GM18502 (cell line): ENCODE results near the gene EPHB1.
"Not testable (repeated sequence)": the region's sequence is repeated elsewhere in the genome, so short reads cannot be mapped to it uniquely, and the experiment has no call there.

ENCODE experiments used
- ATAC-seq: cut with Tn5 transposase; IDR thresholded peaks from one replicate; pipeline ENCODE4 v1.9.1; 2021; ENCODE audit warnings: mild to moderate bottlenecking; ENCODE audit not compliant: unreplicated experiment, poor library complexity

EPHB1 gene

DNA sequence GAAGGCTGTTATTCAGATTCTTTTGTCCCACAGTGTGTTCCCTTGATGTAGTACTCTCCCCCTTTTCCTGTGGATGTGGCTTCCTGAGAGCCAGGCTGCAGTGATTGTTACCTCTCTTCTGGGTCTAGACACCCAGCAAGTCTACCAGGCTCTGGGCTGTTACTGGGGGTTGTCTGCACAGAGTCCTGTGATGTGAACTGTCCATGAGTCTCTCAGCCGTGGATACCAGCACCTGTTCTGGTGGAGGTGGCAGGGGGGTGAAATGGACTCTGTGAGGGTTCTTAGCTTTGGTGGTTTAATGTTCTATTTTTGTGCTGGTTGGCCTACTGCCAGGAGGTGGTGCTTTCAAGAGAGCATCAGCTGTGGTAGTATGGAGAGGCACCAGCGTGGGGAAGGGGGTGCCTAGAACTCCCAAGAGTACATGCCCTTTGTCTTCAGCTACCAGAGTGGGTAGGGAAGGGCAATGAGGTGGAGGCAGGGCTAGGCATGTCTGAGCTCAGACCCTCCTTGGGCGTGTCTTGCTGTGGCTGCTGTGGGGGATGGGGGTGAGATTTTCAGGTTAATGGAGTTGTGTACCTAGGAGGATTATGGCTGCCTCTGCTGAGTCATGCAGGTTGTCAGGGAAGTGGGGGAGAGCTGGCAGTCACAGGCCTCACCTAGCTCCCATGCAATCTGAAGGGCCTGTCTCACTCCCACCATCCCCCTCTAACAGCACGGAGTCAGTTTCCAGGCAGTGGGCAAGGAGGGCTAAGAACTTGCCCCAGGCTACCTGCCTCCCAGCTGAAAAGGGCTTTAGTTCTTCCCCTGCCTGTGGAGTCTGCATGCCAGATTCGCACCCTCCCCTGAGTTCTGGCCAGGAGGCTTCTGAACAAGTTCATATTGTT is 272.0 kb downstream of the EPHB1 start:
- ATAC-seq, result not testable (repeated sequence)

DNA sequence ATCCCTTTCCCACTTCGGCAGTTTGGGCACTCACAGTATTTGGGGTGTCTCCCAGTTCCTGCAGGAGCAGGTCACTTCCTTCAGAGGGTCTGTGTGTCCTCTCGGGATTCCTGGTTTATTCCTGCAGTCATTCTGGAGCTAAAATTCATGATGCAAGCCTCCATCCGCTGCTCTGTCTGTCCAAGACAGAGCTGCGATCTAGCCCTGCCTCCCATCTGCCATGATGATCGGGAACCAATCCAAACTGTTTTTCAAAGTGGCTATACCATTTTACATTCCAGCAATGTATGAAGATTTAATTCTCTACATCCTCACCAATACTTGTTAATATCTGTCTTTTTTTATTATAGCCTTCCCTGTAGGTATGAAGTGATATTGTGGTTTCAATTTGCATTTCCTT is 273.0 kb downstream of the EPHB1 start:
- ATAC-seq, result no peak

DNA sequence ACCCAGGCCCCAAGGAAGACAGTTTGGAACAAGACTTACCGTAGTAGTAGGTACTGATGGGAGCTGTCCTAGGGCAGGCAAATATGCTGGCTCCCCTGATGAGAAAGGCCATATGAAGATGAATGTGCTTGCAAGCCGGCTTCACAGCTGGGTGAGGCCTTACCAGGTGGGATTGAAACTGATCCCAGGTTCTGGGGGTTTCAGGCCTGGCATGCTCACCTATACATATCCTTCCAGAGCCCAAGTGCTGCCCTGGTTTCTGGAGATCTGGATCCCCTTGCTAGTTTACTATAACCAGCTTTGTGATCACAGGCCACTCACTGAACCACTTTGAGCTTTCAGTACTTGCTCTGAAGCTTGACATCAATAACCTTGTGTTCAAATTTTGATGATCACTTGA is 274.3 kb downstream of the EPHB1 start:
- no peak for ATAC-seq

DNA sequence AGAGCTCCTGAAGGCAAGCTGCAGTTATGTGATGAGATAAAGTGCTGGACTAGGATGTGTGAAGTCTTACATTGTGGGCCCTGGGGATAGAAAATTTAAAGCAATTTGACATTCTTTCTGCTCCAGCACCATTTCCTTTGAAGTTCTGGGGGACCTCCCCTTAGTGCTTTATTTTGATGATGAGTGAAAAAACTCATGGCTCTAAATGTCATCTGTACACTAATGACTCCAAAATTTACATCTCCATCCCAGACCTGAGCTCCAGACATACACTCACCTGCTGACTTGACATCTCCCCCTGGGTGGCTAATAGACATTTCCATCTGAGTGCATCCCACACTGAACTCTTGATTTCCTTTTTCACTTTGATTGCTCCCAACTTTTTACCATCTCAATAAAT is 276.4 kb downstream of the EPHB1 start:
- no peak for ATAC-seq

DNA sequence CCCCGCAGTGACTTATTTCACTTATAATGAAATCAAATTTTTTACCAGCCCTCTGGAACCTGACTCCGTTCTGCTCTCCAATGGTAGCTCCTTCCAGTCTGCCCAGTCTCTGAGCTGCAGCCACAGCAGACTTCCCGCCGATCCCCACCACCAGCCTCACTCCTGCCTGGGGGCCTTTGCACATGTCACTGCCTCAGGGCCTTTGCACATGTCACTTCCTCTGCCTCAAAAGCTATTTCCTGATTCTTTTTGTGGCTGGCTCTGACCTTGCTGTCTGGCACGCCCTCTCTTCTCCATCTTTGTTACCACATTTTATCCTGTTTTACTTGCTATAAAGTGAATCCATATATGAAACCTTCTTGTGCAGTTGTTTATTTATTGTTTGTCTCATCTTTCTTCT is 277.4 kb downstream of the EPHB1 start:
- ATAC-seq, result no peak

DNA sequence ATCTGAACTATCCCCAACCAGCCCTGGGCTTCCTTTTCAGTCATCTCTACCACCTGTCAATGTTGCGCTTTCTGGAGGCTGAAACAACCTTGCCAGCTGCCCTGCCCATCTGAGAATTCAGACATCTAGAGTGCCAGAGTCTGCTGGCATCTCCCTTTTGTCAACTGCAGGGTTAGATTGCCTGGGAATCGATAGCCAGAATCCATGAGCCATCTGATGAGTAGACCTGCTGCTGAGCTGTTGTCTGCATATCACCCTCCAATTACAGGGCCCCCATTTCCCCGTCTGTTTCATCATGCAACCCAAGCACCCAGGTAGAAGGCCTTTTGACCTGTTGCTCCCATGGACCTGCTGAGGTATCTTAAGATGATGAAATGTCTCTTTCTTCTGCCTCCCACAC is 280.1 kb downstream of the EPHB1 start:
- no peak for ATAC-seq

DNA sequence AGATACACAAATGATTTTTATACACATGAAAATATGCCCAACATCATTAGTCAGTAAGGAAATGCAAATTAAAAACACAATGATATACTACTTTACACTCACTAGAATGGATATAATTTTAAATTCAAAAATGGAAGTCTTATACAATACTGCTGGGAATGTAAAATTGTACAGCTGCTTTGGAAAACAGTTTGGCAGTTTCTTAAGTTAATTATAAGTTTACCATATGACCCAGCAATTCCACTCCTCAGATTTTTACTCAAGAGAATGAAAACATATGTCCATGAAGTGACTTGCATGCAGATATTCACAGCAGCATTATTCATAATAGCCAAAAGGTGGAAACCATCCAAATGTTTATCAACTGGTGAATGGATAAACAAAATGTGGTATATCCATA is 281.3 kb downstream of the EPHB1 start:
- ATAC-seq, result no peak

DNA sequence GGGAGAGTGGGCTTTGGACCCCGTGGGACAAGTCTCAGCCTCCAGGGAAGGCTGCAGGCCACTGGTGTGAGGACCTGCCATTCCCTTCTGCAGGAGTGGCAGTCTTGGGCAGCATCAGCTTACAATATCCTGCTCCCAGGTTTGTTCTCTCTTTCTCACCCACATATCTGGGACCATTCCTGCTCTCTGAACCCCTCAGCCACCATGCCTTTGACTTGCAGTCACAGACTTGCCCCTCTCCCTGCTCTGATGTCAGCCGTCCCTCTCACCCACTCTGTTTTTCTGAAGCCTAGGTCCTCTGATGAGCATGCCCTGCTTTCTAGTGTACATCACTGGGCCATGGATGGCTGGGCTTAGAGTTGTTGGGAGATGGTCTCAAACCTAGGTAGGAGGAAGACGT is 282.1 kb downstream of the EPHB1 start:
- no peak for ATAC-seq

DNA sequence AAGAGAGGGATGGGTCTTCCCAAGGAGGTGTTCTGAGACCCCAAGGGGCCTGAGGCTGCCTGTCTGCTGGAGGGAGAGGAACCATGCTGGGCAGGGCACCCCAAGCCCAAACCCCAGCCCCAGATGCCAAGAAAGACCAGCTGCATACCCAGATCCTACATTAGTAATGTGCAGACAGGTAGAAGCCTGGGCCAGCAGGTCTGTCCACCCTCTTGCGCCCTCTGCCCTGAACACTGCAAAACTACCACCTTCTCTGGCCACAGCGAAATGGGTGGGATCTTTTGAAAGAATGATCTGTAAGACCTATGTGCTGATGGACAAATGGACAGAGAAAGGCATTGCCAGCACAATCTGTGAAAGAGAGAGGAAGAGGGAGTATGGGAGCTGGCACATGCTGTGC is 283.2 kb downstream of the EPHB1 start:
- ATAC-seq, result no peak

DNA sequence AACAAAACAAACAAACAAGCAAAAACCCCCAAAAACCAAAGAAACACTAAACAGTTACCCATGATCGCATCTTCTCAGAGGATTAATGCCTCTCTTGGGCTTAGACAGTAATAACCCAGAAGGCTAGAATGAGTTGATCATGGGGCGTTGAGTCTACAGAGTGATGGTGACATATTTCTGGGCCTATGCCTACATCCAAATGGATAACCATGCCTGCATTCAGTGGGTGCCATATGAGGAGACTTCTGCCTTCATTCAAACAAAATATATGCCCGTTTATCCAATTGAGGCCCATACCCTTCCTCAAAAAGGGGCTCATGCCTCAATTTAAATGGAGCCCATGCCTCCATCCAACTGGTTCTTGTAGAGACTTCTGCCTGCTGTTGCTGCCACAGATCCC is 284.0 kb downstream of the EPHB1 start:
- no peak for ATAC-seq

DNA sequence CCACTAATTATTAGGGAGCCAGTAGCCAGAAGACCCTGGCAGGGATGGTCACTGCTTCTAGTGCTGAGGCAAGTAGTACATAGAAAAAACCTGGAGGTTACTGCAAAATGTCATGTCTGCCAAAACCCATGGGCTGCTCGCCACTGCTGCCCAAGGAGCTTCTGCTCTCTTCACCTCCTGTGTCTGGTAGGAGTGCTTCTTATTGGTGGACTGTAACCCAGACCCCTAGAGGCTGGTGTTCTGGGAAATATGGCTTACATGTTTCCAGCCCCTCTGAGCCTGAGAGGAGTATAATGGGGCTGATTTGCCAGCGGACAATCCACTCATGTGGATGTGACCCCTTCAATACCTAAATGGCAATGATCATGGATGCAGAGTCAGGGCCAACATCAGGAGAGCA is 286.4 kb downstream of the EPHB1 start:
- ATAC-seq, result no peak

DNA sequence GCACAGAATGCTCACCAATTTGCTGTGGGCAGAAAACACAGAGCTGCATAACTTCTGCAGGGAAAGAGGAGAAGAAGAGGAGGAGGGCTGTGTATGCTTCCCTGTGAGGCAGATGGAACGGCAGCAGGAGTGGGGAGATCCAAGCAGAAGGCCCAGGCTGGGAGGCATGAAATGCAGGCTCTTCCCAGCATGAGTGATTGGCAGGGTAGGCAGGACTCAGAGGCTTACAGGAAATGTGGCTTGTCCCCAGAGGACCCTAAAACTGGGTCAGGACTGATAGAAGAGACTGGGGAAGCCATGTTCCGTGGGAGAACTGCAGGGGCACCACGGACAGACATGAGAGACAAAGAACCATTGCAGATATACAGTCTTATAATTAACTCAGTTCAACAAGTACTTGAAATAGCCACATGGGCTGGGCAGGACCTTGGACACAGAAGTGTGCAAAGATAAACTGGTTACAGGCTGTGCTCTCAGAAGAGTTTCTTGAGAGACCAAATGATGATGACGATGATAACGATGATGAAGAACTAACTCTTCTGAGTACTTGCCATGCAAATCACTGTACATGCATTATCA is 286.9 kb downstream of the EPHB1 start:
- no peak for ATAC-seq

DNA sequence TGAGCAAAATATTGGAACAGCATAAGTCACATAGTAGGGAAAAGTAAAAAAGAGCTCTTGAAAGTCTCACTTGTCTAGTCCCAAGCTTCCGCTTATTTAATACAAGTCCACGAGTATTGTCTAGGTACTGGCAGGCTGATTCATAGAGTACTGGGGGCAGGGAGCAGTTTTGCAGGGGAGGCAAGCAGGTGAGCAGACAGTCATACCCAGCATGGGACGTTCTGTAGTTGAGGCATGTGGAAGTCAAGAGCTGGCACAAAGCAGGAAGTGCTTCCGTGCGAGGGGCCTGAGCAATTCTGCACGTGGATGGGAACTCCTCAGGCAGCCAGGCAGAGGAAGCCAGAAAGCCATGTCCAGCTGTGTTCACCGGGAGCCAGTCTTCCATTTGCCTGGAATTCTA is 287.6 kb downstream of the EPHB1 start:
- no peak for ATAC-seq

DNA sequence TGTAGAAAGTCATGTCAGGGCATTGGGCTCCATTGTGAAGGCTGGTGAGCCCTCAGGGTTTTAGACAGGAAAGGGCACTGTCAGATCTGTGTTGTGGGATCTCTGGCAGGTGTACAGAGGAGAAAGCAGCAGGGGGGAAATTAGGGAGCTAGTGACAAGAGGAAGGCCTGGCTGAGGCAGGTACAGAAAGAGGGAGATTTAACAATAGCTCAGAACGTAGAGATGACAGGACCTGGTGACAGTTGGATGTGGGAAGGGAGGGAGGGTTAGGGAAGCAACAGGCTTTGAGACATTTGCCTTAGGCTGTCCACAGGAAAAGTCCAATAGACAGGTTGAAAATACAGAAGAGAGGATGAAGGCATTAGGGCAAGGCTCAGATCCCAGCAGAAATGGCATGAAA is 288.1 kb downstream of the EPHB1 start:
- no peak for ATAC-seq

DNA sequence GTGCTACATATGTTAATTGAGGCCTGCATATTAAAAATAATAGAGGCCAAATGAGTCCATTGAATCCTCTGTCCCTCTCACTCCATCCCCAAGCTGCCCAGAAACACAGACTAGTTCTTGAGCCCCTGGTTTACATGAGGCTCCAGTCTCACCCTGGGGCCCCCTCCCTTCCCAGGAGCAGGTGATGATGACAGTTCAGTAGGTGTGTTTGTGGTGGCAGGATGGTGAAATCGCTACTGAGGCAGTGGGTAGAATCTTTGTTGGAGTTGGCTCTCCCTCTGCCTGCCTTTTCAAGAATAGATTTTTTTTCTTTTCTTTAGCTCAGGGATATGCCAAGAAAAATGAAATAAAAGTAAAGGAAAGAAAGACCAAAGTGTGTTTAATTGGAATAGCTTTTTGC is 288.7 kb downstream of the EPHB1 start:
- no peak for ATAC-seq

DNA sequence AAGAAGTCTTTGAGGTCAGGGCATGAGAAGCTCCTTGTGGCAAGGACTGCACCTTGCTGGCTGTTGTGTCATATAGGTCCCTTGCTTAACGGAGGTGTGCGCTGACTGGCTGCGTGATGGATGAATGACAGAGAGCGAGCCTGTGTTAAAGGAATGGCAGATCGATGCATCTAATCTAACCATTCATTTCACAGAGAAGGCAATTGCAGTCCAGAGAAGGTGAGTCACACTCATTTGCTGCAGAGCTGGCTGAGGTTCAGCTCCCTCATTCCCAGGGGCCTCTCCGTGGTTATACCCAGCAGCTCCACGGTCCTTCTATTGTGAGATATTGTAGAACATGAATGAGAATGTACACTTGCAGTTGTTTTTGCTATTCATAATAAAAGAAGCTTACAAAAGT is 289.3 kb downstream of the EPHB1 start:
- no peak for ATAC-seq

DNA sequence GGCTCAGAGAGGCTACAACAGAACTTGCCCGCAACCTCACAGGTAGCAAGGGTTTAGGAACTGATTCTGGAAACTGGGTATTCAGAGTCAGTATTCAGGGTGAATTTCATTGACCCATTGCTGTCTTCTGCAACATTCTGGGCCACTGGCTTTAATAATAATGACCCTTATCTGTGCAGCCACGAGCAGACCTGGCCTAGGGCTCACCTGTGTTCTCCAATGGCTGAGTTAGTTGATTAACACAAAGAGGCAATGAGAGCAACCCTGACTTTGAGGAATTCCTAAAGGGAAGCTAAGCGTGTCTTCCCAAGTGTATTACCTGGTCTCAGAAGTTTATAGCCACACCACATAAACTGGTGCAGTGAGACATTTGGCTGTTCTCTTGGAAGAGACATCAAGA is 289.9 kb downstream of the EPHB1 start:
- no peak for ATAC-seq

DNA sequence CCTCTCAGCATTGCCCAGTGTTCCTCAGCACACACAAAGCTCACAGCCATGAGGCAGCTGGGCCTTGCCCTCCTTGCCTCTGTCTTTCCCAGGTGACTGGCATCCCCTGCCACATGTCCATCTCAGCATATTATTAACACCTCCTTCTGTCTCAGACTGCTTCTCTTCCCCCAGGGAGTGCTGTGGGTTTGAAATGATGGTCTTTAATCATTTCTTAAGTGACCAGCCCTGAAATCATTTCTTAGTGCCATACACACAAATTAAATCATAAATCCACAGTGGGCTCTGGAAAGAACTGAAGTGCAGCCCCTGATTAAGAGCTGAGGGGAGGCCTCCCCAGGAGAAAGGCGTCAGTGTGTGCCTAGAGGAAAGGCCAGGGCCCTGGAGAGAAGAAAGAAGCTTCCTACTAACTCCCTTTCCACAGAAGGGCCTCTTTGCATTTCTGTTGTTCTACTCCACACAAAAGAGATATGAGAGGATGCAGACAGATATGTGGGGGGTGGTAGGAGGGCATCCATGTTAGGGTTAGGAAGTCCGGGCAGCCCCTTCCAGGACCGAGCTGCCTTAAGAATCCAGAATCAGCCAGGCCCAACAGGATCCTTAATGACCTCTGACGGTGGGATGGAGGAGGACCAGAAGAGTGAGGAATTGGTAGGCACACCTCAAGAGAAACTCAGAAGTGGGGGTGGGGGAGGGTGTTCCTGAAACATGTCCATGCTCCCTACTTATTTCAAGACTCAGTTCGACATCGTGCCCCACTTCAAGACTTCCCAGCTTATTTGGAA is 290.8 kb downstream of the EPHB1 start:
- ATAC-seq, result no peak

DNA sequence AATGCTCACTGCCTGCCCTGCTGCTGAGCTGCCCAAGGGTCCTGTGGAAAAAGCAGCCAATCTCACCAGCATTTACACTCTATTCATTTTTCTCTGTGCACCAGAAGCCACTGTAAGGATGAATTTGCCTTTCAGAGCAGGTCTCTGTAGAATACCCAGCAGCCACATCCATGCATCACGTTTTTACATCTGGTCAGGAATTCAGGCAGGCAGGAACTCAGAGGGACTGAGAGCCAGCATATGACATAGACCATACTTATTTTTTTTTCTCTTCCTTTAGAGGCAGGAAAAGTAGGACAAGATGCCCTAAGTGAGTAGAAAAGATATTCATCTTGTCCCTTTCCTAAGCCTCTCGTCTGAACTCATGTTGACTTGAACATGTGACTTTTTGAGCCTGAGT is 292.7 kb downstream of the EPHB1 start:
- ATAC-seq, result no peak

DNA sequence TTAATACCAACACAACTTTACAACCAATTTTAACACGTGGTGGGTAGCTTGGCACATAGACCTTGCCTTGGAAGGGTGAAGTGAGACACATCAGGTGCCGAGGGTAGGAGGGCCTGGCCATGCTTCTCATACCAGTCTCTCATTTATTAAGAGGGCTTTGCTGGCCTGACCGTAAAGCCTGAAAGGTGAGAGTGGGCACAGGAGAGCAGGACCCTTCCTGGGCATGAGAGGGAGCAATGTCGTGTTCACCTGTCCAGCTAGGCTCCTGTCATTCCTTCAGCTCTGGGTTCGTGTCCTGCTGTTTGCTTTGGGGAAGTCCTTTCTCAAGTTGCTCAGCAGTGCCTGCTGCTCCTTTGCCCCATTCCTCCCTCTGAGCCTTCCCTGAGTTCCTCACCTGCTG is 294.4 kb downstream of the EPHB1 start:
- no peak for ATAC-seq

DNA sequence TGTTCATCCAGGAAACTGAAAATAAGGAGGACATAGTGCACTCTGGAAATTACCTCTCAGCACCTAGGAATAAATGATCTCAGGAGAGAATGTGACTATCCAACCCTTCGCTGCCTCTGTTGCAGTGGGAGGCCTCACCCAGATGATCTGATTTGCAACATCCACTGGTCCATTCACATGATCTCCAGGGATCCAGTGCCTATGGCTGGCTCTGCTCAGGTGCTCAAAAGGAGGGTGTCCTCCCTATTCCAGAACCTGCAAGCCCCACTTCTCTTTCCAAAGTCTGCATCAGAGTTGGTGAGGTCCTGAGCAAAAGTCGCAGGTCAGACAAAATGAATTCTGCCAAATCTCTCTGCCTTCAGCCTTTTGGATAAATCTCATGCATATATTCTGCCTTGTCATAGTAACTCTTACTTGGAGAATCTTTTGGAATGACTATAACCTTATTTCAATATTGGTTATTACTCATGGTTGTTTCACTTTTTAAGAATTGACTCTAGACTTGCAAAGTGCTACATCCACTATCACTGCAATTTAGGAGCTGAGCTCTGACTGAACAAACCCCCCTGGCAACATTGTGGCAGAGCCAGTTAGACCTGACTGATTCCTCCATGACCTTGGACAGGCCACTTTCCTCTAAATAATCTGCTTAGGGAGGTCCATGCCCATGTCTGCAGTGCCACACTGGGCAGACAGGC is 295.1 kb downstream of the EPHB1 start:
- ATAC-seq, result no peak
